ENCODE results near the gene WNT10A. TPM values are rescaled to one million over a fixed set of nuclear protein-coding genes. Genes with fewer than 3 reads are reported as not detected.

The WNT10A gene
- total and polyA plus RNA-seq, 9 of the 15 experiments (the other 6 are each of a cell fraction or from before 2014, with no cell fraction given) = not detected

- Histone ChIP-seq H3K79me2 (ENCODE audit: control insufficient read depth, insufficient read depth, low read length) (no peaks in the 10 kb centered on the region), H3K9me3 (replicated peaks; ENCODE audit: control insufficient read depth, insufficient read depth, low read depth, low read length) (no peaks in the 10 kb centered on the region), H3K9me1 (ENCODE audit: control insufficient read depth, insufficient read depth, low read length) (no peaks in the 10 kb centered on the region), H2AFZ (ENCODE audit: low read depth, low read length) (peak overlapping the region; percentile 32; the same call in 1 of the 2 replicates), H3K36me3 (ENCODE audit: control insufficient read depth, insufficient read depth, low read length) (no peaks in the 10 kb centered on the region), H3K9ac (ENCODE audit: insufficient read depth in 1 of 2, low read depth in 2 of 2, low read length in 2 of 2) (peak overlapping the region in 1 of 2 experiments; percentile 26; a peak in 1 of 4 replicates), H3K4me3 (no peak overlapping the region), H3K27ac (ENCODE audit: extremely low read depth, low read depth, low read length) (no peak overlapping the region), H4K20me1 (replicated peaks; ENCODE audit: control insufficient read depth, insufficient read depth, low read length) (0 out of 2 replicates have a peak, but pooled peaks cover 6% of the 10 kb centered on the region), H3K4me1 (replicated peaks in 1 of 2; ENCODE audit: control insufficient read depth in 2 of 2, insufficient read depth in 2 of 2, low read length in 2 of 2) (peaks cover 0 to 25% of the 10 kb centered on the region in 2 experiments; a peak in 2 of 5 replicates), H3K27me3 (ENCODE audit: control insufficient read depth in 2 of 2, insufficient read depth in 2 of 2, low read length in 2 of 2) (peaks cover 2 to 61% of the 10 kb centered on the region in 2 experiments; a peak in 4 of 5 replicates), H3K4me2 (ENCODE audit: insufficient read depth, low read length) (no peak overlapping the region)
- POLR2A ChIA-PET = no interaction called here
- 33% methylated on average over 30 of the region's 72 CpGs for whole genome bisulfite sequencing (ENCODE audit: insufficient coverage, low coverage, missing lambda C conversion rate)
- ATAC-seq (peak; percentile 87), DNase-seq (ENCODE audit: extremely low read depth in 1 of 4, low spot score in 3 of 4) (peak; percentile 51 to 59 (median 54)), FAIRE-seq (no peak)
- no TSS peak for BruUV-seq (replicated peaks)
- CTCF ChIA-PET (ENCODE audit: low intra/inter-chr PET ratio) = interaction anchor here (0.6 kb wide), 1 partner anchor 761 kb away, joined by 3 read pairs; no protein-coding TSS in a partner anchor
- in situ Hi-C loops (cut with MboI) = no loop called here
- intact Hi-C loops (cut with micrococcal nuclease) = no loop called here
- TF ChIP-seq DDX20 (tag; IDR thresholded peaks at IDR 0.05; ENCODE audit: low read depth) (no peak), PRDM10 (IDR thresholded peaks at IDR 0.05; ENCODE audit: partially characterized antibody) (no peak), ZMIZ1 (IDR thresholded peaks at IDR 0.05; ENCODE audit: low read depth in 2 of 2, low read length in 2 of 2) (no peak), TSHZ1 (CRISPR knock-in tag; IDR thresholded peaks at IDR 0.05) (no peak), RB1 (IDR thresholded peaks at IDR 0.05; ENCODE audit: low read depth) (peak; percentile 31; the same call in 1 of the 2 replicates)
Measured at GRCh38 chr2:218892693-218893348, 12.2 kb downstream of the WNT10A start.

All from K562 (cell line).